ENCODE results near the gene HP1BP3.

HP1BP3 gene

GRCh38 chr1:20770314-20771087 is 16.6 kb downstream of the HP1BP3 start:
- no peak for DNase-seq (ENCODE audit: low read depth in 1 of 2, low spot score in 1 of 2)

- no peak for DNase-seq (ENCODE audit: low read depth in 1 of 2, low spot score in 1 of 2)
Measured at GRCh38 chr1:20767271-20767670, 19.8 kb downstream of the HP1BP3 start.

GRCh38 chr1:20763417-20763816 is 23.7 kb downstream of the HP1BP3 start:
- DNase-seq (ENCODE audit: low read depth in 1 of 2, low spot score in 1 of 2), result no peak

GRCh38 chr1:20760322-20760721 is 26.8 kb downstream of the HP1BP3 start:
- no peak for DNase-seq (ENCODE audit: low read depth in 1 of 2, low spot score in 1 of 2)

- DNase-seq (ENCODE audit: low read depth in 1 of 2, low spot score in 1 of 2), result no peak
Measured at GRCh38 chr1:20753589-20753988, 33.5 kb downstream of the HP1BP3 start.

GRCh38 chr1:20751462-20751990 is 35.6 kb downstream of the HP1BP3 start:
- no peak for DNase-seq (ENCODE audit: low read depth in 1 of 2, low spot score in 1 of 2)

GRCh38 chr1:20742671-20743070 is 44.4 kb downstream of the HP1BP3 start:
- no peak for DNase-seq (ENCODE audit: low read depth in 1 of 2, low spot score in 1 of 2)

GRCh38 chr1:20740781-20741180 is 46.3 kb downstream of the HP1BP3 start:
- no peak for DNase-seq (ENCODE audit: low read depth in 1 of 2, low spot score in 1 of 2)

- no peak for DNase-seq (ENCODE audit: low read depth in 1 of 2, low spot score in 1 of 2)
Measured at GRCh38 chr1:20739225-20739624, 47.9 kb downstream of the HP1BP3 start.

GRCh38 chr1:20735581-20736111 is 51.5 kb downstream of the HP1BP3 start:
- no peak for DNase-seq (ENCODE audit: low read depth in 1 of 2, low spot score in 1 of 2)

- no peak for DNase-seq (ENCODE audit: low read depth in 1 of 2, low spot score in 1 of 2)
Measured at GRCh38 chr1:20733360-20733975, 53.6 kb downstream of the HP1BP3 start.

GRCh38 chr1:20732588-20733359 is 54.3 kb downstream of the HP1BP3 start, which contains the start of gene SH2D5:
Gene SH2D5, minus strand, starts transcription at chr1:20732703. Its CDS starts 4,659 bp downstream, at chr1:20728044.
- peak; percentile 60 to 78 for DNase-seq (ENCODE audit: low read depth in 1 of 2, low spot score in 1 of 2)

- DNase-seq (ENCODE audit: low read depth in 1 of 2, low spot score in 1 of 2), result peak; percentile 31 to 35
Measured at GRCh38 chr1:20732071-20732587, 55.0 kb downstream of the HP1BP3 start.

- no peak for DNase-seq (ENCODE audit: low read depth in 1 of 2, low spot score in 1 of 2)
Measured at GRCh38 chr1:20731057-20731991, 55.8 kb downstream of the HP1BP3 start.

GRCh38 chr1:20730690-20731056 is 56.4 kb downstream of the HP1BP3 start:
- no peak for DNase-seq (ENCODE audit: low read depth in 1 of 2, low spot score in 1 of 2)

GRCh38 chr1:20729990-20730689 is 57.0 kb downstream of the HP1BP3 start:
- no peak for DNase-seq (ENCODE audit: low read depth in 1 of 2, low spot score in 1 of 2)

GRCh38 chr1:20729155-20729931 is 57.8 kb downstream of the HP1BP3 start:
- no peak for DNase-seq (ENCODE audit: low read depth in 1 of 2, low spot score in 1 of 2)

GRCh38 chr1:20728371-20729154 is 58.5 kb downstream of the HP1BP3 start:
- no peak for DNase-seq (ENCODE audit: low read depth in 1 of 2, low spot score in 1 of 2)

Data from activated CD4-positive, alpha-beta T cell treated with anti-CD3 and anti-CD28 coated beads, Interleukin-2, amount 50 U/mL, for 24 hours (primary cell).